GM19463 (cell line): ENCODE measurements around the gene PGLYRP2.

Source experiments
- ATAC-seq: cut with Tn5 transposase; IDR thresholded peaks from one replicate; pipeline ENCODE4 v1.9.1; 2021; ENCODE audit warnings: mild to moderate bottlenecking, moderate library complexity; ENCODE audit not compliant: unreplicated experiment

The PGLYRP2 gene

GRCh38 chr19:15456871-15457700 is 22.2 kb downstream of the PGLYRP2 start:
- ATAC-seq = no peak

DNA sequence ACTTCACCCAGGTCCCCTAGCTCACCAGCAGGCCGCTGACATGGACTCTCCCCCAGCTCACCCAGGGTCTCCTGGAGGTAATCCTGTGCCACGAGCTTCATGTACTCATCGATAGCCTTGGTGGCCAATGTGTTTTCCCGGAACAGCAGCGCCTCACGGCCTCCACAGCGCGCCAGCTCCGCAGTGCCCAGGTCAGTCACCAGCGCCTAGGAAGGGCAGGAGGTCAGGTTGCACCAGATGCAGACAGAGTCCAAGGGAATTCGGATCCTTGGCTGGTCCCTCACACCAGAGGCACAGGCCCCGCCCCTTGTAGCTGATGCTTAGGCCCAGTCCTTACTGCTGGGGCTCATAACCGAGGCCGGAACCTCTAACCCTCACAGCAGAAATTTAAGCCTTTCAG is 22.9 kb downstream of the PGLYRP2 start:
- no peak for ATAC-seq

GRCh38 chr19:15455996-15456395 is 23.3 kb downstream of the PGLYRP2 start:
- ATAC-seq = no peak

GRCh38 chr19:15453906-15454860 is 25.1 kb downstream of the PGLYRP2 start:
- no peak for ATAC-seq

GRCh38 chr19:15453091-15453578 is 26.2 kb downstream of the PGLYRP2 start:
- no peak for ATAC-seq

DNA sequence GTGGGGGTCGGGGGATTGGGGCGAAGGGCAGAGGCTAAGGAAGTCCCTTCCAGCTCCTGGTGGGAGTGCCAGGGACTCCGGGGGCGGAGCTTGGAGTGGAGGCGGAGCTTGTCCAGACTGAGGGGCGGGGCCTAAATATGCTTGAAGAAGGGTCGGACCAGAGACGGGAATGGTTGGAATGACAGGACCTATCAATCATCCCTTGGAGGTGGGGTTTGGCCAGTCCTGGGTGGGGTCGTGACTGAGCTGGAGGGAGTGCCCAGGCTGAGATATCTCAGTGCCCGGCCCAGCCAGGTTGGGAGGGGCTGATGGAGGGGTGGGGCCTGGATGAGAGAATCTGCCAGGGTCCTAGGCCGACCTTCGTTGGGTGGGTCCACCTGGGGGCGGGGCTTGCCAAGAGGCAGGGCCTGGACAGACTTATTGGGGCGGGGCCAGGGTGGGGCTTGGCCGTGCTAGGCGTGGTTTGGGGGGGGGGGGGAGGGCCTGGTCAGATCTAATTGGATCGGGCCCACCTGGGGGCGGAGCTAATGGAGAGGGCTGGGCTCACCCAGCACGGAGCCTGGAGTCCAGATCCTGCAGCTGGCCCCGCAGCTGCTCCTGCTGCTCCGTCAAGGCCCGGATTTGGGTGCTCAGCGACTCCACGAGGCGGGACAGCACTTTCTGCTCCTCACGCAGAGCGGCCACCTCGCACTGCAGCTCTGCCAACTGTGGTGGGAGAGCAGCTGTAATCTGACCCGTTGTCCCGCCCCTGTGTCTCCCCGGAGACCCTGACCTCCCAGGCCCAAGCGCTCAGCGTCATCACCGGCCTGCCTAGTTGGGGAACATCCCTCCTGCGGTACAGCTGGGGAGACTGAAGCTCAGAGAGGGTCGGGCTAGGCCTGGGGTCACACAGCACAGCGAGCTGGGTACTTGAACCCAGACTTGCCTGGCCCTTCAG is 26.9 kb downstream of the PGLYRP2 start:
- no peak for ATAC-seq

- ATAC-seq = no peak
Observed at GRCh38 chr19:15450528-15450890, 28.8 kb downstream of the PGLYRP2 start.

GRCh38 chr19:15449620-15450527 is 29.4 kb downstream of the PGLYRP2 start, which contains the start of gene WIZ:
Gene WIZ (minus strand): TSS chr19:15449956. CDS start chr19:15448307, 1,649 bp downstream.
- ATAC-seq = peak; percentile 67

GRCh38 chr19:15448778-15449619 is 30.3 kb downstream of the PGLYRP2 start:
- ATAC-seq = no peak

DNA sequence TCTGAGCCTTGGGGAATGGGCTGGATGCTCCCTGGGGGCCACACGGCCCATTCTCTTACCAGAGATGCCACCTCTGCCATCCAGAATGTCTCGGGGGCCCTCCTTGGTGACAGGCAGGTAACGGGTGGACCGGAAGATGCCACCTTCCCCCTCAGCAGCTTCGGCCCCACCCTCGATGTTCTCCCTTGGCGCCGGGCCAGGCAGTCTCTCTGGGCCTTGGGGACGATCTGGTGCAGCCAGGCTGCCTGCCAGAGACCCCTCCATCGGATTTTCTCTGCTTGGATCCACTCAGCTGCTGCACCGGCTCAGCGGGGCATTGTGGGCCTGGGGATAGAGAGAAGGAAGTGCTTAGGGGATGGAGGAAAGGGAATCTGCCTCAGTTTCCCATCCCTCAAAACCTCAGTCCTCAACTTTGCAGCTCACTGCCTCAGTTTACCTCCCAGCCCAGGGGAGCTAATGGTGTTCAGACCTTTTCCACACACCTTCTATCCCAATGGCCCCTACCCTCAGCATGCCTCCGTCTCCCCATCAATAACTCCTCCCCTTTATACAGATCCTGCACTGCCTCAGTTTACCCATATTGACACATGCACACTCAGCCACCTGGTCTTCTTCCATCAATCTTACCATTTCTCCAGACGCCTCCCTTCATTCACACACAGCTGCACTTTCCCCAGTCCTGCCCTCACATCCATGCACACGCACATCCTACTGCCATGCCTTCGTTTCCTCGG is 31.1 kb downstream of the PGLYRP2 start:
- no peak for ATAC-seq

DNA sequence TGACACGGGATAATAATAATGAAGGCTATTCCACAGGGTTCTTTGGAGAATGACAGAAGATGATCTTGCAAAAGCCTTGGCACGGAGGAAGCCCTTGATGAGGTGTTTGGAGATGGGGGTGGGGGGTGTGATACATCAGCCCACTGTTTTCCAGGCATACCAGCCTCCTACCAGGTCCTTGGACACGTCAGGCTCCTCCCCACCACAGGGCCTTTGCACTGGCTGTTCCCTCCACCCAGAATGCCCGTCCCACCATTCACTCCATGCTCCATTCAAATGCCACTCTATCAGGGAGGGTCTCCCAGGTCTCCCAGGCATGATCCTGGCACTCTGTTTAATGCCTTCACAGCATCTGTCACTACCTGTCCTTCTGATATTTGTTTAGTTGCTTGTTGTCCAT is 32.2 kb downstream of the PGLYRP2 start:
- no peak for ATAC-seq

DNA sequence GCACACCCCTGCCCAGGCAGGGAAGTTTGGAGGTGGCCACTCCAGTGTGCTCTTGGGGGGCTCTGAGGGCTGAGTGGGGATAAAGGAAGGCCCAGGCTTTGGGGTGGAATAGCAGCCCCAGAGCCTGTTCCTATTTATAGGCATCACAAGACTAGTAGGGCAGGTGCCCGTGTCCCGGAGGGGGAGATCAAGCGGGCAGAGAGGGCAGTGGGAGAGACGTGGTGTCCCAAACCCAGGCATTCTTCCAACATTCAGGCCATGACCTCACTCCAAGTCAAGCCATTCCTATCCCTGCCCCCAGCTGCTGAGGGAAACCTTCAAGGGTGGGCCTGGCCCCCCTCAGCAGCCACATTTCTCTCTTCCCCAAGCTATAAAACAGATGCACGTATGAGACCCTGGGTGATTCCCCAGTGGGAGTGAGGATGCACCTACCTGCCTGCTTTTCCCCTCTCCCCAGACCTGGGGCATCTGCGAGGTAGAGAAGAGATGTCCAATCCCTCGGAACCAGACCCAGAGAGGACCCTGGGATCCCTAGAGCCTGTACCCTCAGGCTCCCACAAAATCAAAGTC is 33.4 kb downstream of the PGLYRP2 start:
- ATAC-seq = no peak

DNA sequence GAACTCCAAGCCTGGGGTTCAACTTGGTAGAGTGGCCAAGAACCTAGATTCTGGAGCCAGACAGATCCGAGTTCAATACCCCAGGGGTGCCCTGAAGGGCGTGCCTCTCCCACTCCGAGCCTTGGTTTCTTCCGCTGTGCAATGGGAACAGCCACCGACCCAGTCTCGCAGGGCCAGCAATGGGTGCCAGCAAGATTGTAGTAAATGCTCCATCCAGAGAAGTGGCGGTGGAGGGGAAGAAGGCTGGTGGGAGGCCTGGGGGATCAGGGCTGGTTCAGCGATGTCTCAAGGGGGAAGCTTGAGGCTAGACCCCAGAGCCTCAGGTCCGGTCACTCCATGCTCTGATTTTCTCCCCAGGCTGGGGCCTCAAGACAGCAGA is 34.1 kb downstream of the PGLYRP2 start:
- ATAC-seq = no peak

GRCh38 chr19:15444505-15445226 is 34.6 kb downstream of the PGLYRP2 start:
- no peak for ATAC-seq

DNA sequence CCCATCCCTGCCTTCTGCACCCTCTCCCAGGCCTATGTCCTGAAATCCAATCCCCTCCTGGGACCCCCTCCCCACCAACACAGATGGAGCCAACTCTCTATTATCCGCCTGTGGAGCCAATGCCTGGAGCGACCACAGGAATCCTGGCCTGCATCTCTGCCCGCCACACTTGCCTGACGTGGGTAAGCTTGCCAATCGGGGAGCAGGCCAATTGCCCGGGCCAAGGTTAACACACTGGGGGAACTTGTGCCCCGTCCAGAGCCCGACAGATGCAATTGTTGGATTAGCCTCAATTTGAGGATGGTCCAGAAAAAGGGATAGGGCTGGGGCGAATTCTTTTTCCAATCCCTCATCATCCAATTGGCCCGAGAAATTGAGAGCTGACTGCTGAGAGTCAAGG is 35.5 kb downstream of the PGLYRP2 start:
- ATAC-seq = no peak

DNA sequence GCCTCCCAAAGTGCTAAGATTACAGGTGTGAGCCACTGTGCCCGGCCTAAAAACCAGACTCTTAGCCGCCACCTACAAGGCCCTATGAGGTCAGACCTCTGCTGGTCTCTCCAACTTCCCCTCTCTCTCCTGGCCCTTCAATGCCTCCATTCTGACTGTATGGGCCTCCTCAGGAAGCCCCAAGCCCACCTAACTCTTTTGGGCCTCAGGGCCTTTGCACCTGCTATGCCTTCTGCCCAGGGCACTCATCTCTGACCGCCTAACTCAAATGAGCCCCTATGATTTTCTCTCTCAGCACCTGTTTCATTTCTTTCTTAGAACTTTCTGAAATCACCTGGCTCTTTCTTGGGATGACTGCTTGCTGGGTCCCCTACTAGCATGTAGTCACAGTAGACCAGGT is 36.0 kb downstream of the PGLYRP2 start:
- ATAC-seq = no peak
